ENCODE measurements around the gene POT1. TPM values are rescaled to one million over a fixed set of nuclear protein-coding genes. Genes with fewer than 3 reads are reported as not detected.

The POT1 gene
- total and polyA plus RNA-seq, 2 of the 8 experiments (the other 6 are each of a cell fraction or from before 2014, with no cell fraction given), result 13.1 to 22.8 TPM

DNA sequence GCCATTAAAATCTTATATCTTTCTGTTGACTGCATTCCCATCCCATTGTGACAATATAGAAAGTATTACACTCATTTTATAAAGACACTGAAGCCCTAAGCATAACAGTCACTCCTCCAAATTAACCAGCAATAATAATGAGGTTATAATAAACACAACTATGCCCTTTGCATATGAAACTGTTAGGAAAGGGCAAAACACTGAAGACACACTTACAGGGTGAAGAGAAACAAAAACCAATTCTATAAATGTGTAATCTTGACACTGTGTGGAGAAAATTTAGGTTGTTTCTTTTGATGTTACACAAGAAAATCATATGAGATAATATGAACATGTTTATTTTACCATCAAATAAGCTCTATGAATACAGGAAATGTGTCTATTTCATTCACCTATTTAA is 150.0 kb downstream of the POT1 start:
- no peak overlapping the region for H4K5ac ChIP-seq (ENCODE audit: insufficient read length, low read depth, low read length)
- no peaks in the 10 kb centered on the region for H4K20me1 ChIP-seq (replicated peaks in 1 of 2; ENCODE audit: control insufficient read depth in 1 of 2, insufficient read depth in 2 of 2, low read length in 2 of 2)
- no peak overlapping the region for H3K14ac ChIP-seq (ENCODE audit: insufficient read length)
- H2AFZ ChIP-seq (ENCODE audit: low read length), result no peak overlapping the region
- no peak overlapping the region for H4K8ac ChIP-seq (ENCODE audit: extremely low read depth, insufficient read depth, low read length)
- no peaks in the 10 kb centered on the region for H3K27me3 ChIP-seq (replicated peaks in 1 of 4; ENCODE audit: control insufficient read depth in 3 of 4, extremely low read depth in 1 of 4, insufficient read depth in 3 of 4, low read length in 3 of 4)
- no peak overlapping the region for H3K4ac ChIP-seq (replicated peaks; ENCODE audit: insufficient read length, low read depth, low read length)
- no peak overlapping the region for H2BK15ac ChIP-seq (ENCODE audit: low read length)
- H2BK20ac ChIP-seq (ENCODE audit: low read length), result no peak overlapping the region
- no peak for DNase-seq (ENCODE audit: low read depth in 1 of 2, low spot score in 2 of 2)
- no peak overlapping the region for H3K56ac ChIP-seq (replicated peaks; ENCODE audit: insufficient read length, low read depth, low read length)
- ChIA-PET CTCF (ENCODE audit: partially characterized antibody) (interaction anchor here (0.6 to 2.0 kb wide), 5 partner anchors 11 to 504 kb away, joined by 3 to 8 read pairs (median 3); partner anchors contain the start of gene GPR37), POLR2A (ENCODE audit: partially characterized antibody) (no interaction called here)
- no peak overlapping the region for H2BK5ac ChIP-seq (ENCODE audit: low read depth, low read length)
- no peak overlapping the region for H3K27ac ChIP-seq (ENCODE audit: low read depth, low read length)
- no peak overlapping the region for H3K9ac ChIP-seq (replicated peaks in 1 of 4; ENCODE audit: extremely low read depth in 1 of 4, low read depth in 3 of 4, low read length in 3 of 4)
- no peak overlapping the region for H3K4me2 ChIP-seq (ENCODE audit: insufficient read depth in 1 of 2, low read depth in 2 of 2, low read length in 2 of 2)
- peaks cover 0 to 4% (median 3%) of the 10 kb centered on the region in 4 experiments; a peak in 5 of 7 replicates for H3K4me1 ChIP-seq (replicated peaks in 1 of 4; ENCODE audit: control insufficient read depth in 3 of 4, insufficient read depth in 4 of 4, low read length in 3 of 4)
- H3K4me3 ChIP-seq (ENCODE audit: extremely low read depth in 1 of 4, insufficient read depth in 2 of 4, low read depth in 3 of 4, low read length in 4 of 4), result no peak overlapping the region
- no peak overlapping the region for H3K18ac ChIP-seq (ENCODE audit: extremely low read depth, low read length)
- FAIRE-seq, result no peak
- H3K23me2 ChIP-seq (ENCODE audit: low read depth, low read length), result peaks cover 2% of the 10 kb centered on the region; the same call in 1 of the 2 replicates
- no peak overlapping the region for H2BK120ac ChIP-seq (replicated peaks; ENCODE audit: low read depth, low read length)
- H3K79me2 ChIP-seq (ENCODE audit: control insufficient read depth in 1 of 2, insufficient read depth in 2 of 2, low read length in 2 of 2), result no peaks in the 10 kb centered on the region
- H3K23ac ChIP-seq (ENCODE audit: insufficient read length), result no peak overlapping the region
- no peak overlapping the region for H4K91ac ChIP-seq (replicated peaks; ENCODE audit: insufficient read length, low read length)
- no peaks in the 10 kb centered on the region for H3K9me3 ChIP-seq (ENCODE audit: insufficient read depth in 2 of 2, low read depth in 1 of 2, low read length in 1 of 2)
- no peaks in the 10 kb centered on the region for H3K79me1 ChIP-seq (ENCODE audit: low read depth, low read length)
- H2BK12ac ChIP-seq (ENCODE audit: low read depth, low read length), result no peak overlapping the region
- no peak overlapping the region for H2AK5ac ChIP-seq (ENCODE audit: low read depth, low read length)
- no peaks in the 10 kb centered on the region for H3K36me3 ChIP-seq (ENCODE audit: control insufficient read depth in 2 of 4, insufficient read depth in 4 of 4, low read length in 3 of 4)
- TF ChIP-seq SP4 (IDR thresholded peaks at IDR 0.05; ENCODE audit: low read length) (no peak), SUZ12 (IDR thresholded peaks at IDR 0.05; ENCODE audit: low read length) (no peak), YY1 (IDR thresholded peaks at IDR 0.05; ENCODE audit: low read depth, low read length) (no peak), HDAC6 (IDR thresholded peaks at IDR 0.05; ENCODE audit: low read depth, low read length) (no peak), TBP (IDR thresholded peaks at IDR 0.05; ENCODE audit: low read depth, low read length) (no peak), KDM4A (IDR thresholded peaks at IDR 0.05; ENCODE audit: low read depth, low read length, severe bottlenecking) (no peak), GABPA (IDR thresholded peaks at IDR 0.05; ENCODE audit: borderline replicate concordance, insufficient read depth, low read length) (no peak), TAF7 (optimal IDR thresholded peaks at IDR 0.05; ENCODE audit: borderline replicate concordance, low read depth, low read length) (no peak), SIN3A (conservative IDR thresholded peaks at IDR 0.05 in 1 of 2, IDR thresholded peaks at IDR 0.05 in 1 of 2; ENCODE audit: low read depth in 1 of 2, low read length in 2 of 2) (no peak), PHF8 (conservative IDR thresholded peaks at IDR 0.05; ENCODE audit: low read depth, low read length) (no peak), JUND (IDR thresholded peaks at IDR 0.05; ENCODE audit: low read length) (no peak), NANOG (IDR thresholded peaks at IDR 0.05; ENCODE audit: insufficient read depth, low read depth, low read length, poor library complexity, severe bottlenecking) (no peak), SP1 (IDR thresholded peaks at IDR 0.05; ENCODE audit: low read depth, low read length) (no peak), JUN (IDR thresholded peaks at IDR 0.05; ENCODE audit: low read depth, low read length) (no peak)
- TF ChIP-seq, protein P1, sequence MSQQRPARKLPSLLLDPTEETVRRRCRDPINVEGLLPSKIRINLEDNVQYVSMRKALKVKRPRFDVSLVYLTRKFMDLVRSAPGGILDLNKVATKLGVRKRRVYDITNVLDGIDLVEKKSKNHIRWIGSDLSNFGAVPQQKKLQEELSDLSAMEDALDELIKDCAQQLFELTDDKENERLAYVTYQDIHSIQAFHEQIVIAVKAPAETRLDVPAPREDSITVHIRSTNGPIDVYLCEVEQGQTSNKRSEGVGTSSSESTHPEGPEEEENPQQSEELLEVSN (IDR thresholded peaks at IDR 0.05), result no peak
